A549 (cell line): Measurements from ENCODE around the gene MYORG. TPM values are rescaled to one million over a fixed set of nuclear protein-coding genes. Genes with fewer than 3 reads are reported as not detected.

Source experiments
- ATAC-seq, 2 experiments: fragments of 200-7000 bp in 1 of 2; fragments of >200 bp in 1 of 2; cut with Nextera tagmentation in 1 of 2; cut with Tn5 transposase in 1 of 2; 3 replicates each; pipeline versions ENCODE4 v1.8.0 to v1.9.1; 2018 to 2020; ENCODE audit warnings: mild to moderate bottlenecking in 1 of 2, moderate library complexity in 1 of 2
- CTCF ChIA-PET: fragments of 300-600 bp; sonication (Branson Sonifier 250); formaldehyde crosslinking; extraction: SDS; loops from one replicate; lab custom pipeline; 2021; ENCODE audit warnings: antibody characterized with exemption, inconsistent platforms; lab: Yijun Ruan, JAX
- POLR2A ChIA-PET: fragments of 350-600 bp; formaldehyde crosslinking; extraction: SDS; loops from one replicate; lab custom pipeline; 2021; ENCODE audit warnings: antibody characterized with exemption, inconsistent platforms; lab: Yijun Ruan, JAX
- DNase-seq, 2 experiments: peaks; one replicate each; pipeline versions ENCODE4 v3.0.0 to v3.0.0-alpha.2; 2011 to 2016; ENCODE audit warnings: low read depth in 1 of 2, low spot score in 1 of 2
- FAIRE-seq: peaks from 2 replicates; lab custom pipeline; 2011; peaks lifted over from hg19 to GRCh38; lab: Jason Lieb, UNC
- H3K27ac ChIP-seq, 2 experiments: fragments of >200 bp; sonication (Bioruptor Twin); formaldehyde crosslinking; 3 replicates each; pipeline ENCODE4 v1.5.1; 2016 to 2017
- H3K4me1 ChIP-seq: fragments of >200 bp; sonication (Bioruptor Twin); formaldehyde crosslinking; 3 replicates; pipeline ENCODE4 v1.6.1; 2016
- H3K4me2 ChIP-seq: fragments of >200 bp; sonication (Bioruptor Twin); formaldehyde crosslinking; 3 replicates; pipeline ENCODE4 v1.6.1; 2016
- H3K4me3 ChIP-seq: fragments of >200 bp; sonication (Bioruptor Twin); formaldehyde crosslinking; 3 replicates; pipeline ENCODE4 v1.5.1; 2016
- H3K9me3 ChIP-seq: fragments of >200 bp; sonication (Bioruptor Twin); formaldehyde crosslinking; 3 replicates; pipeline ENCODE4 v1.6.1; 2016
- ATOH8 ChIP-seq: fragments of 250-450 bp; sonication (Bioruptor Pico); IDR thresholded peaks from 2 replicates; pipeline ENCODE4 v1.5.0; 2020; ENCODE audit warnings: low read depth, mild to moderate bottlenecking, moderate library complexity
- CBX2 ChIP-seq: fragments of 200-600 bp; sonication (generic); IDR thresholded peaks from 2 replicates; pipeline ENCODE4 v1.6.1; 2016; ENCODE audit warnings: low read depth, mild to moderate bottlenecking, borderline replicate concordance
- CEBPB ChIP-seq, 2 experiments: fragments of >200 bp in 1 of 2; sonication (Bioruptor Twin) in 1 of 2; formaldehyde crosslinking in 1 of 2; IDR thresholded peaks; 2 replicates each; pipeline ENCODE4 v1.6.1; 2012 to 2016
- CHD2 ChIP-seq: fragments of 150-350 bp; IDR thresholded peaks from 2 replicates; pipeline ENCODE4 v1.6.1; 2014; ENCODE audit warnings: low read length; ENCODE audit not compliant: partially characterized antibody
- ELK1 ChIP-seq: fragments of 150-350 bp; IDR thresholded peaks from 2 replicates; pipeline ENCODE4 v1.6.1; 2014; ENCODE audit warnings: low read depth, mild to moderate bottlenecking, low read length
- EP300 ChIP-seq, 2 experiments: fragments of >200 bp; sonication (Bioruptor Twin); formaldehyde crosslinking; IDR thresholded peaks; 2 replicates in 1 of 2; 3 replicates in 1 of 2; pipeline ENCODE4 v1.6.1; 2016 to 2017
- HEYL ChIP-seq: fragments of 250-450 bp; sonication (Bioruptor Pico); IDR thresholded peaks from 2 replicates; pipeline ENCODE4 v1.8.0; 2021; ENCODE audit warnings: mild to moderate bottlenecking, moderate library complexity
- KDM1A ChIP-seq: fragments of 200-600 bp; sonication (generic); IDR thresholded peaks from 2 replicates; pipeline ENCODE4 v1.6.1; 2016; ENCODE audit warnings: low read depth, mild to moderate bottlenecking
- MYC ChIP-seq: IDR thresholded peaks from 2 replicates; pipeline ENCODE4 v1.6.1; 2012; ENCODE audit warnings: mild to moderate bottlenecking, inconsistent platforms, low read length, improper control_type of control experiment, borderline replicate concordance
- NPAS2 ChIP-seq: fragments of 250-450 bp; sonication (Bioruptor Pico); IDR thresholded peaks from 2 replicates; pipeline ENCODE4 v1.8.0; 2022; ENCODE audit warnings: mild to moderate bottlenecking, moderate library complexity, borderline replicate concordance
- PHF8 ChIP-seq: fragments of 200-600 bp; sonication (generic); IDR thresholded peaks from 2 replicates; pipeline ENCODE4 v1.6.1; 2016; ENCODE audit warnings: low read depth, mild to moderate bottlenecking, antibody characterized with exemption, moderate library complexity, borderline replicate concordance
- POLR2A ChIP-seq: IDR thresholded peaks from 2 replicates; pipeline ENCODE4 v1.6.1; 2012; ENCODE audit warnings: mild to moderate bottlenecking, low read length
- RAD21 ChIP-seq, 2 experiments: fragments of >200 bp in 1 of 2; sonication (Bioruptor Twin) in 1 of 2; formaldehyde crosslinking in 1 of 2; IDR thresholded peaks in 1 of 2; conservative IDR thresholded peaks in 1 of 2; 2 replicates in 1 of 2; 3 replicates in 1 of 2; pipeline ENCODE4 v1.6.1; 2012 to 2018; ENCODE audit warnings: inconsistent platforms in 1 of 2
- SREBF2 ChIP-seq: fragments of 450-650 bp; IDR thresholded peaks from 2 replicates; pipeline ENCODE4 v1.6.1; 2014; ENCODE audit warnings: mild to moderate bottlenecking, moderate library complexity
- TFCP2L1 ChIP-seq: fragments of 250-450 bp; sonication (Bioruptor Pico); IDR thresholded peaks from 2 replicates; pipeline ENCODE4 v1.5.0; 2021; ENCODE audit warnings: mild to moderate bottlenecking
- TP53 ChIP-seq: fragments of 250-450 bp; sonication (Bioruptor Pico); IDR thresholded peaks from 2 replicates; pipeline ENCODE4 v1.5.0; 2021; ENCODE audit warnings: mild to moderate bottlenecking, moderate library complexity
- ZC3H11A ChIP-seq: fragments of 450-650 bp; IDR thresholded peaks from 2 replicates; pipeline ENCODE4 v1.6.1; 2014; ENCODE audit warnings: antibody characterized with exemption, mild to moderate bottlenecking
- ZSCAN20 ChIP-seq: fragments of 250-450 bp; sonication (Bioruptor Pico); IDR thresholded peaks from 2 replicates; pipeline ENCODE4 v1.8.0; 2022; ENCODE audit warnings: mild to moderate bottlenecking, moderate library complexity
- WGBS: methylation state at CpG from one replicate; pipeline ENCODE4 v1.1.6; 2017; ENCODE audit errors: missing lambda C conversion rate; 5-methylcytosine and 5-hydroxymethylcytosine counted together
- polyA plus RNA-seq, 4 experiments: library from polyadenylated mRNA; depleted of rRNA in 3 of 4; stranded (reverse); fragments of >200 nt; fragmentation: RNase III in 1 of 4; extraction: RNeasy Plus Mini Kit Qiagen cat#74134 plus additional on column Dnase treatment in 1 of 4; gene quantifications; 2 replicates in 3 of 4; 3 replicates in 1 of 4; pipeline ENCODE4 v1.2.3, GENCODE V29; 2011 to 2017
- TF ChIP-seq, protein P1 (sequence below): fragments of 200-600 bp; sonication (generic); IDR thresholded peaks from 2 replicates; pipeline ENCODE4 v1.6.1; 2016; ENCODE audit warnings: antibody characterized with exemption, mild to moderate bottlenecking, moderate library complexity
- TF ChIP-seq, protein P2 (sequence below): IDR thresholded peaks from 2 replicates; pipeline ENCODE4 v1.6.1; 2012

Gene MYORG
- polyA plus RNA-seq, 2 of the 4 experiments (the other 2 are of a cell fraction): 2.2 to 4.1 TPM

DNA sequence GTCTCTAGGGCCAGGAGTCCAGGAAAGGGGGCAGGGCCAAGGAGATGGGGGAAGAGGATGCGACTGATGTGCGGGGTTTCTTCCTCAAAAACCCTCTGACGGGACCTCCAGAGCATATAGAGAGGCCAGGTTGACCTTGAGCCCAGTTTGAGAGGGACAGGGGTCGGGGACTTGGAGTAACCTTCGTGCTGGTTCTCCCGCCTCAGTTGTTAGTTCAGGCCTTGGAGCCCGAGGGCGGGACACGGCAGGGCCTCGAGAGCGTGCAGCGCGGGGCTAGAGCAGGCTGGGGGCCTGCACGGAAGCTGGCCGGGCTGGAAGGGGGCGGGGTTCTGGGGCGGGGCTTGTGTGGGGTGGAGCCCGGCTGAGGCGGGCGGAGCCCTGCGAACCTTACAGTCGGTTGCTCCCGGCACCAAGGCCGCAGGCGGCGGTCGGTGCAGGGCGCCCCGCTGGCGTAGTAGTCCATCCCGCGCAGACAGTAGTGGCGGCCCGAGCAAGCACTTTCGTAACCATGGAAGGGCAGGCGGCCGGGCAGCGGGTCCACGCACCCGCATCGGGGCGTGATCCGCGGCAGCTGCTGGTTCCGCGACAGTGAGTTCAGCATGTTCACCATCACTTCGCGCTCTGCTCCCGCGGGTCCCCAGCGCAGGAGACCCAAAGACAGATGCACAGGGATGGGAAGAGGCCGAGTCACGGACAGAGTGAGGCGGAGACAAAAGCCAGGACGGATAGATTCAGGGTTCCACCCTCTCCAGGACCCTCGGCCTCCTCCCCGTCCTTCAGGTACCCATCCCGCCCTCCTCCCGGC, 4.0 kb upstream of the MYORG start (continued):
- TF ChIP-seq, protein P1, sequence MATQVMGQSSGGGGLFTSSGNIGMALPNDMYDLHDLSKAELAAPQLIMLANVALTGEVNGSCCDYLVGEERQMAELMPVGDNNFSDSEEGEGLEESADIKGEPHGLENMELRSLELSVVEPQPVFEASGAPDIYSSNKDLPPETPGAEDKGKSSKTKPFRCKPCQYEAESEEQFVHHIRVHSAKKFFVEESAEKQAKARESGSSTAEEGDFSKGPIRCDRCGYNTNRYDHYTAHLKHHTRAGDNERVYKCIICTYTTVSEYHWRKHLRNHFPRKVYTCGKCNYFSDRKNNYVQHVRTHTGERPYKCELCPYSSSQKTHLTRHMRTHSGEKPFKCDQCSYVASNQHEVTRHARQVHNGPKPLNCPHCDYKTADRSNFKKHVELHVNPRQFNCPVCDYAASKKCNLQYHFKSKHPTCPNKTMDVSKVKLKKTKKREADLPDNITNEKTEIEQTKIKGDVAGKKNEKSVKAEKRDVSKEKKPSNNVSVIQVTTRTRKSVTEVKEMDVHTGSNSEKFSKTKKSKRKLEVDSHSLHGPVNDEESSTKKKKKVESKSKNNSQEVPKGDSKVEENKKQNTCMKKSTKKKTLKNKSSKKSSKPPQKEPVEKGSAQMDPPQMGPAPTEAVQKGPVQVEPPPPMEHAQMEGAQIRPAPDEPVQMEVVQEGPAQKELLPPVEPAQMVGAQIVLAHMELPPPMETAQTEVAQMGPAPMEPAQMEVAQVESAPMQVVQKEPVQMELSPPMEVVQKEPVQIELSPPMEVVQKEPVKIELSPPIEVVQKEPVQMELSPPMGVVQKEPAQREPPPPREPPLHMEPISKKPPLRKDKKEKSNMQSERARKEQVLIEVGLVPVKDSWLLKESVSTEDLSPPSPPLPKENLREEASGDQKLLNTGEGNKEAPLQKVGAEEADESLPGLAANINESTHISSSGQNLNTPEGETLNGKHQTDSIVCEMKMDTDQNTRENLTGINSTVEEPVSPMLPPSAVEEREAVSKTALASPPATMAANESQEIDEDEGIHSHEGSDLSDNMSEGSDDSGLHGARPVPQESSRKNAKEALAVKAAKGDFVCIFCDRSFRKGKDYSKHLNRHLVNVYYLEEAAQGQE: no peak
- TF ChIP-seq CBX2 (no peak), POLR2A (peak; percentile 68), PHF8 (no peak)
- TF ChIP-seq, protein P2, sequence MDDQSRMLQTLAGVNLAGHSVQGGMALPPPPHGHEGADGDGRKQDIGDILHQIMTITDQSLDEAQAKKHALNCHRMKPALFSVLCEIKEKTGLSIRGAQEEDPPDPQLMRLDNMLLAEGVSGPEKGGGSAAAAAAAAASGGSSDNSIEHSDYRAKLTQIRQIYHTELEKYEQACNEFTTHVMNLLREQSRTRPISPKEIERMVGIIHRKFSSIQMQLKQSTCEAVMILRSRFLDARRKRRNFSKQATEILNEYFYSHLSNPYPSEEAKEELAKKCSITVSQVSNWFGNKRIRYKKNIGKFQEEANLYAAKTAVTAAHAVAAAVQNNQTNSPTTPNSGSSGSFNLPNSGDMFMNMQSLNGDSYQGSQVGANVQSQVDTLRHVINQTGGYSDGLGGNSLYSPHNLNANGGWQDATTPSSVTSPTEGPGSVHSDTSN: no peak

DNA sequence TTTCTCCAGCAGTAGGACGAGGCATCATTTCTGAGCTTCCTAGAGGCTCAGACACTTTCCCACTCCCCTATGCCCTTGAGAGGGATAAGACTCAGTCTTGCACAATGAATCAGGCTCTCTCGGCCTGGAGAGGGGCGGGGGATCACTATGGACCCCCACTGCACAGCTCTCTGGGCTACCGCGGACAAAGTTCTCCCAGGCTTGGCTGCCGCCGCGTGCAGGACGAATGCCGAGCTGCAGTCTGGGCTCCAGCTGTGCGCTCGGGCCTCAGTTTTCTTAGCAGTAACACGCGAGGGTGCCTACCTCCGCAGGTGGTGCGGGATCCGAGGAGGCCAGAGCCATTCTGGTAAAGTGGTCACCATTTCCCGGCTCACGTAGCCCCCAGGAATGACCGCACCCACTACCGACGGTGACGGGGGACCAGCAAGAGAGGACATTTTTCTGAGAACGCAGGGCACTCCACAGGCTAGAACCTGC, 3.4 kb upstream of the MYORG start:
- peak overlapping the region; percentile 66 to 78; a peak in 5 of 6 replicates for H3K27ac ChIP-seq
- ATAC-seq (no peak), DNase-seq (no peak), FAIRE-seq (no peak)
- WGBS: 85% methylated on average over 23 of the region's 24 CpGs
- peak overlapping the region; percentile 52; the same call in 2 of the 3 replicates for H3K4me3 ChIP-seq
- CTCF ChIA-PET: interaction anchor here (0.8 to 19.7 kb wide), 13 partner anchors 13 to 455 kb away, joined by 3 to 417 read pairs (median 4); no protein-coding TSS in a partner anchor
- H3K4me2 ChIP-seq: peak overlapping the region; percentile 92
- TF ChIP-seq KDM1A (no peak), EP300 (IDR thresholded peaks at IDR 0.05) (no peak), CBX2 (no peak), SREBF2 (no peak), ZSCAN20 (CRISPR knock-in tag) (no peak), ELK1 (no peak), CHD2 (no peak), HEYL (CRISPR knock-in tag) (no peak), MYC (no peak), TFCP2L1 (CRISPR knock-in tag) (no peak), NPAS2 (CRISPR knock-in tag) (no peak), ATOH8 (CRISPR knock-in tag) (no peak), CEBPB (IDR thresholded peaks at IDR 0.05) (no peak), TP53 (CRISPR knock-in tag) (no peak), RAD21 (conservative IDR thresholded peaks at IDR 0.05 in 1 of 2, IDR thresholded peaks at IDR 0.05 in 1 of 2) (no peak), ZC3H11A (no peak)
- no peaks in the 10 kb centered on the region for H3K9me3 ChIP-seq
- H3K4me1 ChIP-seq: peaks cover 23% of the 10 kb centered on the region
- POLR2A ChIA-PET: interaction anchor here (0.6 to 0.7 kb wide), 5 partner anchors 24 to 450 kb away, joined by 3 to 5 read pairs (median 3); no protein-coding TSS in a partner anchor
